RWPE2 (cell line): ENCODE results near the gene PLPPR1.
A peak's percentile ranks its signal among the peaks of the same experiment; 100 is the strongest.
"Not testable (repeated sequence)": the region's sequence is repeated elsewhere in the genome, so short reads cannot be mapped to it uniquely, and the experiment has no call there.

Experiments
- ATAC-seq: fragments of 200-7000 bp; cut with Tn5 transposase; 3 replicates; pipeline ENCODE4 v1.9.1; 2021; ENCODE audit warnings: low read depth
- DNase-seq: peaks from one replicate; pipeline ENCODE4 v3.0.0-alpha.2; 2020; ENCODE audit warnings: low spot score
- H3K27ac ChIP-seq: fragments of 450-650 bp; 2 replicates; pipeline ENCODE4 v1.5.1; 2017; ENCODE audit warnings: mild to moderate bottlenecking; ENCODE audit not compliant: poor library complexity, severe bottlenecking
- H3K27me3 ChIP-seq: fragments of 250-450 bp; sonication (Bioruptor Pico); 2 replicates; pipeline ENCODE4 v1.5.1; 2021; ENCODE audit warnings: mild to moderate bottlenecking, moderate library complexity; ENCODE audit not compliant: insufficient read depth, poor library complexity, severe bottlenecking
- H3K36me3 ChIP-seq: fragments of 250-450 bp; sonication (Bioruptor Pico); 2 replicates; pipeline ENCODE4 v1.5.1; 2020; ENCODE audit warnings: low read depth, mild to moderate bottlenecking, moderate library complexity
- H3K4me1 ChIP-seq: fragments of 250-450 bp; sonication (Bioruptor Pico); 2 replicates; pipeline ENCODE4 v1.5.1; 2021; ENCODE audit warnings: mild to moderate bottlenecking, moderate library complexity; ENCODE audit not compliant: insufficient read depth, poor library complexity, severe bottlenecking
- H3K4me3 ChIP-seq: fragments of 250-450 bp; sonication (Bioruptor Pico); 2 replicates; pipeline ENCODE4 v1.5.1; 2021; ENCODE audit warnings: mild to moderate bottlenecking, moderate library complexity; ENCODE audit not compliant: severe bottlenecking
- H3K9me3 ChIP-seq: fragments of 250-450 bp; sonication (Bioruptor Pico); 2 replicates; pipeline ENCODE4 v1.5.1; 2021; ENCODE audit warnings: mild to moderate bottlenecking, moderate library complexity; ENCODE audit not compliant: severe bottlenecking
- CTCF ChIP-seq: fragments of 450-650 bp; IDR thresholded peaks from one replicate; pipeline ENCODE4 v1.5.1; 2017; ENCODE audit warnings: mild to moderate bottlenecking, moderate library complexity; ENCODE audit not compliant: poor library complexity, severe bottlenecking

PLPPR1 gene

GRCh38 chr9:101326035-101326434 is 297.5 kb downstream of the PLPPR1 start:
- DNase-seq, result no peak
- H3K4me1 ChIP-seq, result no peaks in the 10 kb centered on the region
- no peak overlapping the region for H3K27ac ChIP-seq
- H3K9me3 ChIP-seq, result no peaks in the 10 kb centered on the region
- no peak overlapping the region for H3K4me3 ChIP-seq
- no peak for ATAC-seq
- H3K27me3 ChIP-seq, result no peaks in the 10 kb centered on the region
- no peak for TF ChIP-seq CTCF
- H3K36me3 ChIP-seq, result no peaks in the 10 kb centered on the region

GRCh38 chr9:101326501-101326900 is 298.0 kb downstream of the PLPPR1 start:
- H3K36me3 ChIP-seq, result no peaks in the 10 kb centered on the region
- peak; percentile 51 for ATAC-seq
- H3K4me1 ChIP-seq, result no peaks in the 10 kb centered on the region
- no peaks in the 10 kb centered on the region for H3K9me3 ChIP-seq
- H3K27ac ChIP-seq, result no peak overlapping the region
- no peaks in the 10 kb centered on the region for H3K27me3 ChIP-seq
- no peak for TF ChIP-seq CTCF
- no peak overlapping the region for H3K4me3 ChIP-seq
- no peak for DNase-seq

- H3K4me1 ChIP-seq, H3K27me3 ChIP-seq, H3K27ac ChIP-seq, DNase-seq, H3K36me3 ChIP-seq, H3K9me3 ChIP-seq, ATAC-seq, H3K4me3 ChIP-seq: not testable (repeated sequence)
Measured at GRCh38 chr9:101327422-101327909, 298.9 kb downstream of the PLPPR1 start.

- no peaks in the 10 kb centered on the region for H3K27me3 ChIP-seq
- H3K36me3 ChIP-seq, result no peaks in the 10 kb centered on the region
- ATAC-seq (no peak), DNase-seq (no peak)
- no peak for TF ChIP-seq CTCF
- H3K9me3 ChIP-seq, result no peaks in the 10 kb centered on the region
- H3K4me3 ChIP-seq, result no peak overlapping the region
- H3K27ac ChIP-seq, result no peak overlapping the region
- no peaks in the 10 kb centered on the region for H3K4me1 ChIP-seq
Measured at GRCh38 chr9:101332362-101332761, 303.8 kb downstream of the PLPPR1 start.

- H3K4me1 ChIP-seq, result no peaks in the 10 kb centered on the region
- no peaks in the 10 kb centered on the region for H3K36me3 ChIP-seq
- ATAC-seq, result no peak
- no peak for DNase-seq
- no peak overlapping the region for H3K27ac ChIP-seq
- TF ChIP-seq CTCF, result no peak
- no peaks in the 10 kb centered on the region for H3K27me3 ChIP-seq
- no peaks in the 10 kb centered on the region for H3K9me3 ChIP-seq
- no peak overlapping the region for H3K4me3 ChIP-seq
Measured at GRCh38 chr9:101333490-101333889, 305.0 kb downstream of the PLPPR1 start.
